OCI-LY1 (cell line): ENCODE results near the gene RAPGEF1.

Source experiments
- H2AFZ ChIP-seq: fragments of 200-600 bp; sonication (generic), shearing (Covaris generic); 2 replicates; pipeline ENCODE4 v1.6.0; 2014; ENCODE audit warnings: antibody characterized with exemption, mild to moderate bottlenecking, low read length
- H3F3A ChIP-seq: fragments of 200-600 bp; sonication (generic), shearing (Covaris generic); 2 replicates; pipeline ENCODE4 v1.6.0; 2014; ENCODE audit warnings: mild to moderate bottlenecking, antibody characterized with exemption, low read length, moderate library complexity; ENCODE audit not compliant: insufficient read depth
- H3K27ac ChIP-seq: fragments of 200-600 bp; sonication (generic); 2 replicates; pipeline ENCODE4 v1.5.1; 2014; ENCODE audit warnings: low read length, mixed run types, mild to moderate bottlenecking, low read depth; ENCODE audit not compliant: poor library complexity, severe bottlenecking
- H3K27me3 ChIP-seq: fragments of 200-600 bp; sonication (generic); 2 replicates; pipeline ENCODE4 v1.6.0; 2014; ENCODE audit warnings: antibody characterized with exemption, mild to moderate bottlenecking, low read length, moderate library complexity; ENCODE audit not compliant: insufficient read depth
- H3K36me3 ChIP-seq: fragments of 200-600 bp; sonication (generic); 2 replicates; pipeline ENCODE4 v1.6.1; 2014; ENCODE audit warnings: mild to moderate bottlenecking, antibody characterized with exemption, low read length, moderate library complexity, mixed read lengths; ENCODE audit not compliant: insufficient read depth
- H3K4me1 ChIP-seq: fragments of 200-600 bp; sonication (generic); 2 replicates; pipeline ENCODE4 v1.5.1; 2014; ENCODE audit warnings: mild to moderate bottlenecking, low read length, moderate library complexity; ENCODE audit not compliant: insufficient read depth, severe bottlenecking
- H3K4me2 ChIP-seq: fragments of 200-600 bp; sonication (generic), shearing (Covaris generic); 2 replicates; pipeline ENCODE4 v1.6.1; 2014; ENCODE audit warnings: low read length
- H3K4me3 ChIP-seq: fragments of 200-600 bp; sonication (generic); 2 replicates; pipeline ENCODE4 v1.5.1; 2014; ENCODE audit warnings: low read length, low read depth, mild to moderate bottlenecking, mixed read lengths; ENCODE audit not compliant: poor library complexity, severe bottlenecking
- H3K79me2 ChIP-seq: fragments of 200-600 bp; shearing (Covaris generic); 2 replicates; pipeline ENCODE4 v1.6.1; 2016; ENCODE audit warnings: mixed run types, low read length, mixed read lengths; ENCODE audit not compliant: insufficient read depth
- H3K9ac ChIP-seq: fragments of 200-600 bp; sonication (generic), shearing (Covaris generic); 2 replicates; pipeline ENCODE4 v1.6.1; 2014; ENCODE audit warnings: mild to moderate bottlenecking, low read length, mixed read lengths
- H3K9me2 ChIP-seq: fragments of 200-600 bp; sonication (generic), shearing (Covaris generic); 2 replicates; pipeline ENCODE4 v1.6.1; 2014; ENCODE audit warnings: low read depth, mild to moderate bottlenecking, low read length, mixed read lengths
- H3K9me3 ChIP-seq: fragments of 200-600 bp; shearing (Covaris generic); 2 replicates; pipeline ENCODE4 v1.6.1; 2014; ENCODE audit warnings: low read length, mixed read lengths
- H4K20me1 ChIP-seq: fragments of 200-600 bp; sonication (generic), shearing (Covaris generic); 2 replicates; pipeline ENCODE4 v1.6.0; 2016; ENCODE audit warnings: mild to moderate bottlenecking, low read length; ENCODE audit not compliant: insufficient read depth
- CTCF ChIP-seq: fragments of 200-600 bp; sonication (generic), shearing (Covaris generic); IDR thresholded peaks from 2 replicates; pipeline ENCODE4 v1.5.1; 2017; ENCODE audit warnings: mild to moderate bottlenecking, antibody characterized with exemption, low read length, moderate library complexity, mixed read lengths
- EZH2 ChIP-seq: fragments of 200-600 bp; sonication (generic), shearing (Covaris generic); IDR thresholded peaks from 2 replicates; pipeline ENCODE4 v1.8.0; 2017; ENCODE audit warnings: borderline replicate concordance, mixed run types, mild to moderate bottlenecking, antibody characterized with exemption, low read length, moderate library complexity, mixed read lengths

Gene RAPGEF1

GRCh38 chr9:131714161-131714646 is 25.7 kb downstream of the RAPGEF1 start:
- Histone ChIP-seq H3K9me3 (no peaks in the 10 kb centered on the region), H3F3A (no peaks in the 10 kb centered on the region), H3K9me2 (no peaks in the 10 kb centered on the region), H3K79me2 (peaks cover 36% of the 10 kb centered on the region), H3K27ac (no peak overlapping the region), H4K20me1 (no peaks in the 10 kb centered on the region), H3K36me3 (peaks cover 7% of the 10 kb centered on the region; the same call in 1 of the 2 replicates), H3K4me2 (no peak overlapping the region), H3K9ac (no peak overlapping the region), H3K4me3 (no peak overlapping the region), H3K4me1 (peaks cover 40% of the 10 kb centered on the region), H3K27me3 (no peaks in the 10 kb centered on the region), H2AFZ (no peak overlapping the region)
- TF ChIP-seq EZH2 (no peak), CTCF (no peak)

GRCh38 chr9:131713016-131713415 is 26.9 kb downstream of the RAPGEF1 start:
- Histone ChIP-seq H3K4me3 (no peak overlapping the region), H2AFZ (no peak overlapping the region), H3K36me3 (peaks cover 5% of the 10 kb centered on the region; the same call in 1 of the 2 replicates), H3K4me1 (peaks cover 40% of the 10 kb centered on the region), H3K9me2 (no peaks in the 10 kb centered on the region), H3K79me2 (peaks cover 25% of the 10 kb centered on the region), H4K20me1 (no peaks in the 10 kb centered on the region), H3K27me3 (no peaks in the 10 kb centered on the region), H3K27ac (peak overlapping the region; percentile 8), H3F3A (no peaks in the 10 kb centered on the region), H3K4me2 (no peak overlapping the region), H3K9me3 (no peaks in the 10 kb centered on the region), H3K9ac (no peak overlapping the region)
- no peak for TF ChIP-seq EZH2

GRCh38 chr9:131712151-131712716 is 27.6 kb downstream of the RAPGEF1 start:
- no peaks in the 10 kb centered on the region for H3K27me3 ChIP-seq
- no peaks in the 10 kb centered on the region for H3K9me2 ChIP-seq
- H3K27ac ChIP-seq: peak overlapping the region; percentile 30
- H3F3A ChIP-seq: no peaks in the 10 kb centered on the region
- peaks cover 45% of the 10 kb centered on the region for H3K4me1 ChIP-seq
- H3K79me2 ChIP-seq: peaks cover 22% of the 10 kb centered on the region
- no peaks in the 10 kb centered on the region for H3K9me3 ChIP-seq
- no peak overlapping the region for H2AFZ ChIP-seq
- no peak for TF ChIP-seq CTCF
- no peak overlapping the region for H3K4me3 ChIP-seq
- H3K9ac ChIP-seq: no peak overlapping the region
- peaks cover 3% of the 10 kb centered on the region; the same call in 1 of the 2 replicates for H3K36me3 ChIP-seq
- no peaks in the 10 kb centered on the region for H4K20me1 ChIP-seq
- no peak overlapping the region for H3K4me2 ChIP-seq
